Measurements from ENCODE around the gene NDE1. TPM values are rescaled to one million over a fixed set of nuclear protein-coding genes. Genes with fewer than 3 reads are reported as not detected.

The NDE1 gene
- total RNA-seq, 6 donors from 2014 or later, result 19.5 to 63.9 (median 37.0) TPM

DNA sequence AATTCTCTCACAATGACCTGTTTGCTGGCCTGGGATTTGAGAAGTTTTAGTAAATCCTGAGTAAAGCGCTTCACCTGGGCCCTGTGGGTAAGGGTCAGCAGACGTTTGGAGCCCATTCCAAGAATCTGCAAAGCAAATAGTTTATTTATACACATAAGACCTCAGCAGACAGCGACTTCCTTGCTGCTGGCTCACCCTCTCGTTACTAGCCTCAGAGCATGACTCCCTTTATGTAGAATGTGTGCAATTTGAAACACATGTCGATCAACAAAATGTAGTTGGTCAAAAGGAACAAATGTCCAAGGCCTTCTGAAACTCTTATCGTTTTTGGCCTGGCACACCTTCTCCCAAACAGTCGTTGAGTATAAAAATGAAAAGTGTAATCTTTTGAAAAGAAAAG is 38.4 kb upstream of the NDE1 start:
- ATAC-seq (ENCODE audit: low FRiP score in 2 of 2) (no peak), DNase-seq (no peak)
- Histone ChIP-seq H3K4me3 (no peak overlapping the region), H3K36me3 (peaks cover 32 to 98% (median 91%) of the 10 kb centered on the region in 4 donors), H3K27ac (no peak overlapping the region), H3K4me1 (peaks cover 0 to 7% (median 1%) of the 10 kb centered on the region in 4 donors), H3K27me3 (no peaks in the 10 kb centered on the region), H3K9me3 (no peaks in the 10 kb centered on the region)
- WGBS, 2 donors, result 87 to 93% methylated on average over 7 of the region's 7 CpGs
- TF ChIP-seq, protein P1, sequence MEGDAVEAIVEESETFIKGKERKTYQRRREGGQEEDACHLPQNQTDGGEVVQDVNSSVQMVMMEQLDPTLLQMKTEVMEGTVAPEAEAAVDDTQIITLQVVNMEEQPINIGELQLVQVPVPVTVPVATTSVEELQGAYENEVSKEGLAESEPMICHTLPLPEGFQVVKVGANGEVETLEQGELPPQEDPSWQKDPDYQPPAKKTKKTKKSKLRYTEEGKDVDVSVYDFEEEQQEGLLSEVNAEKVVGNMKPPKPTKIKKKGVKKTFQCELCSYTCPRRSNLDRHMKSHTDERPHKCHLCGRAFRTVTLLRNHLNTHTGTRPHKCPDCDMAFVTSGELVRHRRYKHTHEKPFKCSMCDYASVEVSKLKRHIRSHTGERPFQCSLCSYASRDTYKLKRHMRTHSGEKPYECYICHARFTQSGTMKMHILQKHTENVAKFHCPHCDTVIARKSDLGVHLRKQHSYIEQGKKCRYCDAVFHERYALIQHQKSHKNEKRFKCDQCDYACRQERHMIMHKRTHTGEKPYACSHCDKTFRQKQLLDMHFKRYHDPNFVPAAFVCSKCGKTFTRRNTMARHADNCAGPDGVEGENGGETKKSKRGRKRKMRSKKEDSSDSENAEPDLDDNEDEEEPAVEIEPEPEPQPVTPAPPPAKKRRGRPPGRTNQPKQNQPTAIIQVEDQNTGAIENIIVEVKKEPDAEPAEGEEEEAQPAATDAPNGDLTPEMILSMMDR (IDR thresholded peaks at IDR 0.05), result no peak
- no peak for TF ChIP-seq POLR2AphosphoS5 (IDR thresholded peaks at IDR 0.05)
- TF ChIP-seq POLR2A (IDR thresholded peaks at IDR 0.05), result no peak
- TF ChIP-seq EP300 (IDR thresholded peaks at IDR 0.05), result no peak

DNA sequence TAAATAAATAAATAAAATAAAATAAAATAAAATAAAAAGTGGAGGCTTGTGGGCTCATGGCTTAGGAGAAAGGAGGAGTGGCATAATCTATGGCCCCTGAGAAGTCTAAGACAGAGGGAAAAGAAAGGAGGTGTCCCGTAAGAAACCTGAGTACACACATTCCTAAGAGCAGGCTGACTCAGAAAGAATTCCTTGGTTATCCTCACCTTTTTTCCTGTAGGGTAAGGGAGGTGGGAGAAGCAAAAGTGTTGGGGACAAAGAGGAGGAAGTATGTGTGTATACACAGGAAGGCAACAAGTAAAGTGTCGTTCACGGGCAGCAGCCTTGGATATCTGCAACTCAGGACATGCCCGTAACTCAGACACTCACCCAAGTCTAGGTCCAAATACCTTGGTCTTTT is 36.4 kb upstream of the NDE1 start:
- WGBS, 2 donors, result 67 to 71% methylated on average over 4 of the region's 4 CpGs

DNA sequence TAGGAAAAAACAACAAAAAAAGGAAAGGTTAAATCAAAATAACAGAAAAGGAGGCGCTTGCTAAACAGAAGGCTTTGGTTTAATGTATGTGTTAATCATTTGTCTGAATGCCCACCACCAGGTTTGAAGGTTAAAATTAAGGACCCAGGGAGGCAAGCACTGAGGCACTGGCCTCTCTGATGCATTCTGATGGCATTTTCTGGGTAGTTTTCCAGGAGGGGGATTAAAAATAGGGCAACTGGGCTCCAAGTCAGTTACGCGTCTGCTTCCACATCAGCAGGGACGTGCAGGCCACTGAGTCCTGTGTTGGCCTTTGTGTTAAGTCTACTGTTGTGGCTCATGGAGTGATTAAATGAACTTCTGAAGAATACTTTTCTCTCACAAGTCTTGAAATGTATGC is 34.0 kb upstream of the NDE1 start:
- no peak overlapping the region for H3K4me3 ChIP-seq
- no peaks in the 10 kb centered on the region for H3K9me3 ChIP-seq
- no peak overlapping the region for H3K27ac ChIP-seq
- 95 to 99% methylated on average over 4 of the region's 4 CpGs for WGBS, 2 donors
- peaks cover 52 to 99% (median 88%) of the 10 kb centered on the region in 4 donors for H3K36me3 ChIP-seq
- H3K4me1 ChIP-seq, result no peaks in the 10 kb centered on the region
- H3K27me3 ChIP-seq, result no peaks in the 10 kb centered on the region
- DNase-seq (no peak), ATAC-seq (ENCODE audit: low FRiP score in 2 of 2) (no peak)
- no peak for TF ChIP-seq EP300 (IDR thresholded peaks at IDR 0.05)
- TF ChIP-seq POLR2A (IDR thresholded peaks at IDR 0.05), result no peak
- no peak for TF ChIP-seq POLR2AphosphoS5 (IDR thresholded peaks at IDR 0.05)
- TF ChIP-seq, protein P1 (IDR thresholded peaks at IDR 0.05), result no peak

More for the DNA sequence above, 36.4 kb upstream of the NDE1 start:
- Histone ChIP-seq H3K36me3 (peaks cover 44 to 99% (median 93%) of the 10 kb centered on the region in 4 donors), H3K27ac (no peak overlapping the region), H3K4me1 (no peaks in the 10 kb centered on the region), H3K27me3 (no peaks in the 10 kb centered on the region), H3K9me3 (no peaks in the 10 kb centered on the region), H3K4me3 (no peak overlapping the region)
- ATAC-seq (ENCODE audit: low FRiP score in 2 of 2) (no peak), DNase-seq (no peak)
- TF ChIP-seq, protein P1 (IDR thresholded peaks at IDR 0.05), result no peak
- TF ChIP-seq POLR2A (IDR thresholded peaks at IDR 0.05) (no peak), POLR2AphosphoS5 (IDR thresholded peaks at IDR 0.05) (no peak), EP300 (IDR thresholded peaks at IDR 0.05) (no peak)

DNA sequence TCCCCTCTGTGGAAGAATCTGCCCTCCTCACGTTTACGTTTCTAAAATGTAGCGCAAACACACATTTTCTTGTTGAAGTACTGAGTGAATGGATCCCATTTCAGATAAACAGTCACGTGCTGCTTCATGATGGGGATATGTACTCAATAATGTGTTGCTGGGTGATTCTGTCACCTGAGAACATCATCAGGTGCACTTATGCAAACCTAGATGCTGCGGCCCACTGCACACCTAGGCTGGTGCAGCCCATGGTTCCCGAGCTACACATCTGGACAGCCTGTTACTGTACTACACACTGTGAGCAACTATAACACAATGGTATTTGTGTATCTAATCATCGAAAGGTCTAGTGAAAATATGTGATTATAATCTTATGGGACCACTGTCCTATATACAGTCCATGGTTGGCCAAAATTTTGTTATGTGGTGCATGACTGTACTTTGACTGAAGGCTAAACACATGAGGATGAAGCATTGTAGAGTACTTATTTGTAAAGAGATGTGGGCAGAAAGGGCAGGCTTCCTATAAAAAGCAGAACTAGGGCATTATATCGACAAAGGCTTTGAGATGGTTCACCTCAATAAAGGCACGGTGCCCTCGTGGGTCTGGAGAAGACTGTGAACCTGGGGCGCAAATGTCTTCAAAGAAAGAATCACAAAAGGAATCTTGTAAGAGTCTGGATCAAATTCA is 33.4 kb upstream of the NDE1 start:
- no peaks in the 10 kb centered on the region for H3K4me1 ChIP-seq
- peaks cover 46 to 99% (median 86%) of the 10 kb centered on the region in 4 donors for H3K36me3 ChIP-seq
- no peaks in the 10 kb centered on the region for H3K9me3 ChIP-seq
- ATAC-seq (ENCODE audit: low FRiP score in 2 of 2) (no peak), DNase-seq (no peak)
- no peak overlapping the region for H3K4me3 ChIP-seq
- H3K27me3 ChIP-seq, result no peaks in the 10 kb centered on the region
- WGBS, 2 donors, result 90% methylated on average over 11 of the region's 11 CpGs
- TF ChIP-seq POLR2A (IDR thresholded peaks at IDR 0.05) (no peak), EP300 (IDR thresholded peaks at IDR 0.05) (no peak), POLR2AphosphoS5 (IDR thresholded peaks at IDR 0.05) (no peak)
- TF ChIP-seq, protein P1 (IDR thresholded peaks at IDR 0.05), result no peak
- H3K27ac ChIP-seq, result no peak overlapping the region

DNA sequence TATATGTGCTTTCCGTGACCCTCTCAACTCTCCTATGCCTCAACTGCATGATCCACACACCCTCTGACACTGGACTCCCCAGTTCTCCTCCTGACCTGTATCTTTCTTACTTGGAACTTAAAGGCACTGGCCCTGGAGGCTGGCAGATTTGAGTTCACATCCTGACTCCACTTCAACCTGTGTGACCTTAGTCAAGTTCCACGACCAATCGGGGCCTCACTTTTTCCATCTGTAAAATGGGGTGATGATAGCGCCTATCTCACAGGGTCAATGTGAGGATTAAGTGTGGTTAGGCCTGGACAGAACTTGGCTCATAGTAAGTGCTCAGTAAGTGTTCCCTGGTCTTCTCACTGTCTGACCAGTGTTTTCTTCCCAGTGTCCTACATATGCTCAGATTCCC is 32.1 kb upstream of the NDE1 start:
- no peak for DNase-seq
- Histone ChIP-seq H3K9me3 (no peaks in the 10 kb centered on the region), H3K4me1 (no peaks in the 10 kb centered on the region), H3K36me3 (peaks cover 40 to 99% (median 83%) of the 10 kb centered on the region in 4 donors), H3K27ac (no peak overlapping the region), H3K4me3 (no peak overlapping the region), H3K27me3 (no peaks in the 10 kb centered on the region)
- TF ChIP-seq POLR2AphosphoS5 (IDR thresholded peaks at IDR 0.05) (no peak), EP300 (IDR thresholded peaks at IDR 0.05) (no peak), POLR2A (IDR thresholded peaks at IDR 0.05) (no peak)
- TF ChIP-seq, protein P1 (IDR thresholded peaks at IDR 0.05), result no peak
- ATAC-seq (ENCODE audit: low FRiP score in 2 of 2), result no peak
- WGBS, 2 donors, result 95 to 97% methylated on average over 4 of the region's 4 CpGs
